T-helper 2 cell (primary cell): ENCODE data around the gene FANCD2.
"Not testable (repeated sequence)": the region's sequence is repeated elsewhere in the genome, so short reads cannot be mapped to it uniquely, and the experiment has no call there.

Experiments used
- DNase-seq, 5 experiments: peaks; one replicate each; pipeline versions ENCODE4 v3.0.0 to v3.0.0-alpha.2; 2012 to 2022

FANCD2 gene

GRCh38 chr3:10015461-10015904 is 10.8 kb upstream of the FANCD2 start:
- DNase-seq: no peak

GRCh38 chr3:10017636-10018292 is 8.5 kb upstream of the FANCD2 start:
- DNase-seq: peak in 1 of 5 experiments; percentile 48

GRCh38 chr3:10018806-10019205 is 7.4 kb upstream of the FANCD2 start:
- not testable (repeated sequence) for DNase-seq

GRCh38 chr3:10019326-10019725 is 6.9 kb upstream of the FANCD2 start:
- no peak for DNase-seq

GRCh38 chr3:10021856-10022775 is 4.1 kb upstream of the FANCD2 start:
- DNase-seq: no peak

GRCh38 chr3:10023587-10024310 is 2.5 kb upstream of the FANCD2 start:
- DNase-seq: no peak

GRCh38 chr3:10025205-10026083 is 793 bp upstream of the FANCD2 start:
- DNase-seq: no peak

GRCh38 chr3:10041034-10041433 is 14.8 kb downstream of the FANCD2 start:
- no peak for DNase-seq

- no peak for DNase-seq
These were observed 21.6 kb downstream of the FANCD2 start for GRCh38 chr3:10047876-10048275.

- DNase-seq: not testable (repeated sequence)
These were observed 26.8 kb downstream of the FANCD2 start for GRCh38 chr3:10053054-10053453.

- DNase-seq: no peak
These were observed 28.9 kb downstream of the FANCD2 start for GRCh38 chr3:10055097-10055496.

GRCh38 chr3:10070077-10070476 is 43.8 kb downstream of the FANCD2 start:
- DNase-seq: not testable (repeated sequence)

GRCh38 chr3:10074666-10075065 is 48.4 kb downstream of the FANCD2 start:
- DNase-seq: no peak

- no peak for DNase-seq
These were observed 55.6 kb downstream of the FANCD2 start for GRCh38 chr3:10081871-10082270.

- no peak for DNase-seq
These were observed 59.5 kb downstream of the FANCD2 start for GRCh38 chr3:10085738-10086137.

- DNase-seq: no peak
These were observed 62.0 kb downstream of the FANCD2 start for GRCh38 chr3:10088256-10088655.

GRCh38 chr3:10090179-10090578 is 63.9 kb downstream of the FANCD2 start:
- DNase-seq: no peak

- DNase-seq: not testable (repeated sequence)
These were observed 64.5 kb downstream of the FANCD2 start for GRCh38 chr3:10090774-10091173.

GRCh38 chr3:10091387-10091786 is 65.2 kb downstream of the FANCD2 start:
- not testable (repeated sequence) for DNase-seq

- DNase-seq: no peak
These were observed 67.4 kb downstream of the FANCD2 start for GRCh38 chr3:10093678-10094077.

- DNase-seq: no peak
These were observed 72.8 kb downstream of the FANCD2 start for GRCh38 chr3:10099041-10099440.

GRCh38 chr3:10106919-10107318 is 80.7 kb downstream of the FANCD2 start:
- no peak for DNase-seq
